ENCODE data around the gene CENPU.
A peak's percentile ranks its signal among the peaks of the same experiment; 100 is the strongest.
"Not testable (repeated sequence)": the region's sequence is repeated elsewhere in the genome, so short reads cannot be mapped to it uniquely, and the experiment has no call there.

The CENPU gene

DNA sequence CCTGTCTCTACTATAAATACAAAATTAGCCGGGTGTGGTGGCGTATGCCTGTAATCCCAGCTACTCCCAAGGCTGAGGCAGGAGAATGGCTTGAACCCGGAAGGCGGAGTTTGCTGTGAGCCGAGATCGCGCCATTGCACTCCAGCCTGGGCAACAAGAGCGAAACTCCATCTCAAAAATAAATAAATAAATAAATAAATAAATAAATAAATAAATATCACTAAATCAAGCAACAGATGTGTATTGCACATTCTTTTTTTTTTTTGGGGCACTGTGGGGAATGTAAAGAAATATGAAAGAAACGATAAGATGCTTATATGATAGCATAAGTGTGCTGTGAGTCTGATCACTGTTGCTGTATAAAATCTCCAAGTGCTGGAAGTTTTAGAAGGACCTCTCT lies 76.1 kb downstream of the CENPU start:
- DNase-seq, result not testable (repeated sequence)

DNA sequence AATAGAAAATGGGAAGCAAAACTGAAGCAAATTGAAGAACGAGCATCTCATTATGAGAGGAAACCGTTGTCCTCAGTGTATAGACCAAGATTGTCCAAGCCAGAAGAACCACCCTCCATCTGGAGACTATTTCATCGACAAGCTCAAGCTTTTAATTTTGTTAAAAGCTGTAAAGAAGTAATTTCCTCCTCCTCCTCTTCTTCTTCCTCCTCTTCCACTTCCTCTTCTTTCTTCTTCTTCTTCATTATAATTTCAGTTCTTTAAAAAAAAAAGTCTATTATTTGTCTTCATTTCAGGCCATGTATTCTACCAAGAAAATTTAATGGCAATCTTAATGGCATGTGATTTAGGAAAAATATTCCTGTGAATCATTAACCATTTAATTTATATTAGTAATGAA lies 76.8 kb downstream of the CENPU start:
- DNase-seq, result no peak

DNA sequence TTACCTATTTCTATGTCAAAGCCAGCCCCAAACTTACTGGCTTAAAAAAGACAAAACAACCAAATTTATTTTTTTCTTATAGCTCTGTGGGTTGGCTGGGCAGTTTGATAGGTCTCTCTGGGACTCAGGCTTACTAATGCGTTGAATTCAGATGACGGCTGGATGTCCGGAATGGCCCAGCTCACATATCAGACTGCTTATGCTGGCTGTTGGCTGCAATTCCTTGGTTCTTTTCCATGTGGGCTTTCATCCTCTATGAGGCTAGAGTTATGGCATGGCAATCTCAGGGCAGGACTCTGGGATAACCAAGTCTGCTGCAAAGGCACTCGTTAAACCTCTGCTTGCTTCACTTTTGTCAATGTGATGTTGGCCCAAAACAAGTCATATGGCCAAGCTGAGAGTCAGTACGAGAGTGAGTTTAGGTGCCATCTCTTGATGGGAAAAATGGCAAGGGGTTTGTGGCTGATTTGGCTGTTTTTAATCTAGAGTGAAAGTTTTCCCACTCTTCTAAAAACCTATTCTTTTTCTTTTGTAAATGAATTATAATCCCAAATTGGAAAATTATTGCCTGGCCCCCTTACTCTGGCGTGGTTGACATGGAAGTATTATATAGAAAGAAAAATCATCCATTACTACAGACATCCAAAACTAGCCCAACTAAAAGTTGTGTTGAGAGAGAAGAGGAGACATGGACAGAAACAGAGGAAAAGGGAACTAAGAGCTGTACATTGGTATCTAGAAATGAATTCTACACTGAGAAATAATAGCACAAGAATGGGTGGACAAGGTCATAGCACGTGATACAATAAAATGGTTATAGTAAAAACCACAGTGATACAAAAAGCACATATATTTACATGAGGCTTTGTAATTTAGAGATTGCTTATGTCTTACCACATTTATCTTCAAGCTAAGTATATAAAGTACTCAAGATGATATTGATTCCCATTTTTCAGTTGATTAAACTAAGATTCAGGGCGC lies 77.7 kb downstream of the CENPU start:
- DNase-seq, result no peak

DNA sequence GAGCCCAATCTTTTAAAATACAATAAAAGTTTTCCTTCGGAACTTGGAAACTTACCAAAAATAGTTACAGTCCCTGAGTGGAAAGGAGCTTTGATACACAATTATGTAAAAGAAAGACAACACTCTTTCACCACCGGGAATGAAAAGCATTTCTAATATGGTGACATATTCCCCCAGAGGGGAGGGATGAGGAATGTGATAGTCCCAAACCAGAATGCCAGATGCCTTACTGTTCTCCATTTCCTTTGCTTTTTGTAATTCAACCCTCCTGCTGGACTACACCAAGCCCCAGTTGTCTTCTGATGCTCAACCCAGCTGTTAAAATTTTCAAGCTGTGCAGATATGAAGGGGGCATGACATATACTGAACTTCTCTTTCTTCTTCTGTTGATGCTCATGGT lies 80.2 kb downstream of the CENPU start:
- no peak for DNase-seq

DNA sequence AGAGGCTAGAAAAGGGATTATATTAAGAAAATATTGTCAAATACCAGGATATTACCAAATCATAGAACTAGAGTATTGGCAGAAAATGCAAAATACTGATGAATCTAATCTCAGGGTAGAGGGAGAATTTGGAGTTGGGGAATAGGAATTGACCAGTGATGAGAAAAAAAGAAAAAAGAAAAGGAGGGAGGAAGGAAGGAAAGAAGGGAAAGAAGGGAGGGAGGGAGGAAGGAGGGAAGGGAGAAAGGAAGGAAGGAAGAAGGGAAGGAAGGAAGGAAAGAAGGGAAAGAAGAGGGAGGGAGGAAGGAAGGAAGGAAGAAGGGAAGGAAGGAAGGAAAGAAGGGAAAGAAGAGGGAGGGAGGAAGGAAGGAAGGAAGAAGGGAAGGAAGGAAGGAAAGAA lies 81.2 kb downstream of the CENPU start:
- not testable (repeated sequence) for DNase-seq

DNA sequence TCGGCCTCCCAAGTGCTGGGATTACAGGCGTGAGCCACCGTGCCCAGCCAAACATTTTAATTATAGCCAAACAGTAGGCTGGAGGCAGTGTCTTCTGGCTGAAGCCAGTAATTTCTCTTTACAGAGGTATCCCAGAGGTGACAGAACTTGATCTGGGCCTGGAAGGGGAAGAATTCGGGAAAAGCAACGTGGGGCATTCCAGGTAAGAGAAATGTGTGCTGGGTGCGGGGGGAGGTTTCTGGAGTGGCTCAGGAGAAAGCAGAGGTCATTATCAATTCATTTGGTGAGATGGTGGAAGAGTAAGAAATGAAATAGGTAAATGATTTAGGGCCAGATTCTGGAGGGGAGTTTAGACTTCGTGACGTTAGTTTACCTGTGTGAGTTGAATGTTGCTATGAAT lies 82.0 kb downstream of the CENPU start:
- DNase-seq, result no peak

DNA sequence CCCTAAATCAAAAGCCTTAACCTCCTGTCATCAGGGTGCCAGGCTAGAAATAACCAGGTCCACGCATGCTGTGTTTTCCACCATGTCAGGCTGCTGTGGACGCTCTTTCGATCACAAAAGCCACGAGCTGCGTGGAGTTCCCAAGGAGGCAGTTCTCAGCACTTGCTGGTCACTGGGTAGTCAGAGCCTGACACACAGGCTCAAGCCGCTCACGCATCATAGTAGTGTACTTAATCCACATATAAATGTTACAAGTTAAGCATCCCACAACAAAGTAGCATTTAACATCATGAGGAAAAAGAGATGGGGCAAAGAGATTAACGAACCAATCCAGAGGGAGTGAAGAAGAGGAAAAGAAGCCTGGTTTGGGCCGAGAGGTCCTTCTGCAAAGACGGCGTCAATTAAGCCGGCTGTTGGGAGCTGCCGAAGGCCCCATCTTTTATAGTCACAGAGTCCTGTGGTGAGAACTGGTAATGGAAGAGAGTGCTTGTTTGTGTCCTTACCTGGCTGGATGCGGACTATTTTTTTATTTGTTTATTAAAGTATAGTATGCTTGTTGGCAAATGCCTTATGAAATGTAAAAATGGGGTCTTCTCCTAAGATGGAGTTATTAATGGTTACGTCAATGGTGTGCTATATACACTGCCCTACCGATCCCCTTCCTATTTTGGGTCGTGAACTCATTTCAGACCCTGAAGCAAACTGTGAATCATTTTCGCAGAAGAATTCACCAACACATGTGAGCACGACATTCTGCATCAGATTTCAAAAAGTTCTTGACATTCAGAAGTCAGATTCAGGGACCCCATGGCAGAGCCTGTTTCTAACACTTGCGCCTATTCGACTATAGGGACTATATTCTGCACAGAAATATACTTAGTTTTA lies 83.7 kb downstream of the CENPU start:
- no peak for DNase-seq

DNA sequence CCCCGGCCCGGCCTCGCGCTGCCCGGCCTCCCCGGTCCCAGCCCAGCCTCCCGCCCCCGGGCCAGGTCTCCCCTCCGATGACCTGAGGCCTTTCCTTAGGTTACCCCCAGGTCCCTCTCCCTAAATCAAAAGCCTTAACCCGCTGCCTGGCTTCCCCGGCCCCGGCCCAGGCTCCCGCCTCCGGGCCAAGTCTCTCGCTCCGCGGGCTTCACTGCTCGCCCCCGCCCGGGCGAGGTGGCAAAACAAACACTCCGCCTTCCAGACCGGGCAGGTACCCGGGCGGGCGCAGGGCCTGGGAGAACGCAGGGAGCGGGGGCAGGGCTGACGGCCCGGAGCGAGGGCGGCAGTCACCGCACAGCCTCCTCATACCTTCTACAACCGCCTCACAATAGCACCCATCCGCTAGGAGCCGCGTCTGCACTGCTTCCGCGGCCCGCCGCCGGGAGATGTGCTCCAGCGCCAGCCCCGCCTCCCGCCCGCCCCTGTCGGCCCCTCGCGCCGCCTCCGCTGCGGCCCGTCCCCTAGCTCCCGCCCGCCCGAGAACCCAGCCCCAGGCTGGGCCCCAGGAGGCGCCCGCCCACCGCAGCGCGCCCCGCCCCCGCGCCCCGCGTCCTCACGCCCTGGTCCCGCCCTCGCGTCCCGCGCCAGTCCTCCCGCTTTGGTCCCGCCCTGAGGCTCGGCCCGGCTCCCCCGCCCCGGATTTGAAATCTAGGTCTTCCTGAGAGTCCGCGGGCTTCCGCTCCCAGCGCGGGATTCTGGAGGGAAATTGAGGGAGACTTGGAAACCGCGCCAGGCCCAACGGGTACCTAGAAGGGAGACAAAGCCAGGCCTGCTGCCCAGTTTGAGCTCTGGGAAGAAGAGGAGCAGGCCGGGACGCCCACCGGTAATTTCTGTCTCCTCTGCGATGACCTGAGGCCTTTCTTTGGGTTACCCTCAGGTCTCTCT lies 84.6 kb downstream of the CENPU start, which contains the start of the genes CASP3 and PRIMPOL:
CASP3 (minus strand) TSS at position 422 of the 945 bp plus-strand sequence. CDS start 10,994 bp downstream, outside the sequence.
PRIMPOL (plus strand) TSS at position 713 of the 945 bp plus-strand sequence. CDS start 7,403 bp downstream, outside the sequence.
- DNase-seq, result peak; percentile 95

DNA sequence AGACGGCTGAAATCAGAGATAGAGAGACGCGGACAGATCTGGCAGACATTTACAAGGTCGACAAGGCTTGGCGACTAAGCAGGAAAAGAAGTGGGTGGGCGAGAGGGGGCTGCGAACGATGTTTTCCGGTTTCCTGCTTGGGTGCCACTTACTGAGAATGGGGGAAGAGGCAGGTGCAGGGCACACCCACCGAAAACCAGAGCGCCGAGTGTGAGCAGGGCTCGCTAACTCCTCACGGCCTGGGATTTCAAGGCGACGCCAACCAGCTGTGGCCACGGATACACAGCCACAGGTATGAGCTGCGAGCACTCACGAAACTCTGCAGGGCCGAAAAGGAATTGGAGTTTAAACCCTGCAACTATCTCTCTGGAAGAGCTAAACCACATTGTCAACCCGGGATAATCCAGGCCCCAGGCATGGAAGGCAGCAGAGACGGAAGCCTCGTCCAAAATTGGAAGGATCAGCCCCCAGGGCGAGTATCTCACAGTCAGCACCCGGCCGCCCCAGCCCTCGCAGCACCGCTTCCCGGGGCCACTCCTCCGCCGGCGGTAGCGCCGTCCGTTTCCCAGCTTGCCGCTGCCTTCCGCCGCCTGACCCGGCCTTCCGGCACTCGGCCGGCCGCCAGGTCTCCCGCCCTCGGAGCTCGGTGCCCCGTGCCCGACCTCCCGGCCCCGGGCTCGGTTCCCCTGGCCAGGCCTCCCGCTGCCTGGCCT lies 85.4 kb downstream of the CENPU start:
- DNase-seq, result peak; percentile 30

DNA sequence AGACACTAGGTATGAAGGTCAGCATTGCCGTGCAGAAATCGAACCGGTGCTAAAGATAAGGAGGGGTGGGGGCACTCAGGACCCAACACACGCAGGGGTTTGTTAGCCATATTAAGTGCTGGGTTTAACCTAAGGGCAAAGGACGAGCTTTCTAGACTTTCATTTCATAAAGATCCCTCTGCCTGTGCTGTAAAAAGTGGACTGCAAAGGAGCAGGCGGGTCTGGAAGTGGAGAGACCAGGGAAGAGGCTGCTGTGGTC lies 85.9 kb downstream of the CENPU start:
- DNase-seq, result no peak

DNA sequence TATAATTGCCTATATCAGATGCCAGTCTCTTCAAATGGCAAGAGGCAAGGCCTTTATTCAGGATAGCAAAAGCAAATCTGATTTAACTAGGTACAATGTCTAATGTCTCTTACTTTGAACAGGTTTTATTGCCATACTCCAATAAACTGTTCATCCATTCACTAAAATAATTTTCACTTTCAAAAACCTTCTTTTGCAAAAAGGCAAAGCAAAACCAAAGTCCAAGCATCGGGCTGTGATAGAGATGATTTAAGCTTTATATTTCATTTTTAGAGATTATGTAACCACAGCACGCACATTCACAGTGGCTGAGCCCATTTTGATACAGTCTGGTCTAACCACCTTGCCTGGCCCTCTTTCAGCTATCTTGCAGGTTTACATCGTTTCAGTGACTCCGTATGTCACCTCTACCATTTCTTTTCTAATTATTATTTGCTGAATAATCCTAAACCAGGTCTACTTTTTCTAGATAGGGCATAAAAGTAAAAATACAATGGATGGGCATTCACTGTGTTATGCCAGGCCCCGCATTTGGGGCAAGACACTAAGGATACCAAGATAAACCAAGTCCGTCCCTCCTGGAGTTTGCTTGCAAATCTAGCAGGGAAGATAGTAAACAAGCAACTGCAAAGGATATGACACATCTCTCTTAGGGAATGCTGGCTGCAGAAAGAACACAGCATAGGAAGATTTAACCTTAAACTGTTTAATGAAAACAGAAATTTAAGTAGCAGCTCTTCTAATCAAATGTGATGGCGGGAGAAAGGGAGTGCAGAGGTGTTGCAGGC lies 86.4 kb downstream of the CENPU start:
- no peak for DNase-seq

DNA sequence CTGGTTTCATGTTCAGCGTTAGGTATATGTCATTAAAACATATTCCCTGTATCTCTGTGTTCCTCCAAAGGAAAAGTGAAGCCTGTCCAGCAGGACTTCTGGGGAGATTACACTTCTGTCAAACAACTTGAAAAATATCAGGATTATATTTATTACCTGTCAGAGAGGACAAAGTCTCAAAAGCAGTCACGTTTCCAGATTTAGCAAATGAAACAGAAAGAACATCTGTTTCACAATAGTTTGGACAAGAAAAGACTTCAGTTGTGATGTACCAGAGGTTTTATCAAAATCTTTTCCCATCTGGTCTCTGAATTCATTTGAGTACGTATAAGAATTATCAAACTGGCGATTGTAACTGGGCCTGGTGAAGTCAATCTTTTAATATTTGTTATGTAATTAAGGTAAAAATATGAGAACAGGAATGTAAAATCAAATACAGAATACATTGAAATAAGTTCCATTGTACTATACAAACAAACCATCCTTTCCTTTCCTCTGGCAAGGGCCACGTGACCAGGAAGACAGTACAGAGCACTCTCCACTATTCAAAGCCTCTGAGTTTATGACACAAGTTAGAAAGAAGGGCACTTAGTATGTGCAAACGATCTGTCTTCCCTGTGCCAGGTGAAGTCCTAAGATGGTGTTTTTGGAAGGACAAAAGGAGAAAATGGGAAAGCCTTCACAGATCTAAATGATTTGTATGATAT lies 87.8 kb downstream of the CENPU start:
- DNase-seq, result no peak

DNA sequence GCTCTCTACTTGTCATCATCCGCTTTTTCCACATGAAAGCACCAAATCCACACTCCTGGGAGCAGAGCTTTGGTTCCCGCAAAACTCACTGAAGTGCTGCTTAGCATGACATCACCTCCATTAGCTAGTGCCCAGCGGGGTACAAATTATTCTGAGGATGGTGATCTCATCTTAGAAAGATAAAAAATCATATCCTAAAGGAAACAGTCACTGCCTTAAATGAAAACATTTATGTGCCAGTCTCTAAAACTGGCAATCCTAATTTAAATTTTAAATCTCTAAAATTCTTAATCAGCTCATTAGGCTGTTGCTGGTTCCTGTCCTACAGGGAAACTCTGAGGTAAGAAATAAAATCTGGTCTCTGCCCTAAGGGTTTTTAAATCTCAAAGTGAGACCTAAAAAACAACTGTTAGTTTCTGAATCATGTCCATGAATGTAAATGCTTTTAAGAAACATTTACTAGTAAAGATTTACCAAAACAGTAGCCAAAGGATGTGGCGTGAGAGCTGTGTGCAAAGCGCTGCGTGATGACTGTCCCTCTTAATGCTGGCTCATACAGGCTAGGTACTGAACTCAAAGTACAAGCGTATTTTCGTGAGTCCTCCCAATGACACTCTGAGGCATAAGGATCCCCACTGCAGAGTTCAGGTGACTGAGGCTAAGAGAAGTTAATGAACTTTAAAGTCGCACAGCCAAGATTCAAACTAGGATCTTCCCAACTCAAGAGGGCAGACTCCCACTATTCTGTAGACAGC lies 89.2 kb downstream of the CENPU start:
- no peak for DNase-seq
